Inferior parietal cortex (tissue), 1 donor: ENCODE measurements around the gene MTM1.
A peak's percentile ranks its signal among the peaks of the same experiment; 100 is the strongest.

Experiments used
- DNase-seq: peaks from one replicate; pipeline ENCODE4 v3.0.0-alpha.2; 2016; ENCODE audit errors: extremely low spot score

MTM1 gene

GRCh38 chrX:150548684-150549083 is 19.7 kb upstream of the MTM1 start:
- no peak for DNase-seq

DNA sequence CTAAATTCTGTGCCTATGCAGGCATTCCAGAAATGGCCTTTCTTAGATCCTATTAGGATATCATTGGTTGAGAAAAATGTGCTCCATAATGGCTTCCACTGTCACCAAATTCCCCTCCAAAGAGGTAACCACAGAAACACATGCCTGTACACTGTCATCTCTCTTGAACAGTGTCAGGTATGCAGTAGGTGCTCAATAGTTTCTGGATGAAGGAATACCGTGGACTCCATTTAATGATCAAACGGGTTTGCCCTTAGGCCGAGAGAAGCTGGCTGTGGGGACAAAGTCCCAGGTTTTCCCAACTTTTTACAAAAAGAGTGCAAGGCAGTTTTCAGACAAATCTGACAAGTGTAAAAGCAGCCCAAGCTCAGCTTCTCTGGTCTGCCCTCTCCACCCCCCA is 16.5 kb upstream of the MTM1 start:
- no peak for DNase-seq

DNA sequence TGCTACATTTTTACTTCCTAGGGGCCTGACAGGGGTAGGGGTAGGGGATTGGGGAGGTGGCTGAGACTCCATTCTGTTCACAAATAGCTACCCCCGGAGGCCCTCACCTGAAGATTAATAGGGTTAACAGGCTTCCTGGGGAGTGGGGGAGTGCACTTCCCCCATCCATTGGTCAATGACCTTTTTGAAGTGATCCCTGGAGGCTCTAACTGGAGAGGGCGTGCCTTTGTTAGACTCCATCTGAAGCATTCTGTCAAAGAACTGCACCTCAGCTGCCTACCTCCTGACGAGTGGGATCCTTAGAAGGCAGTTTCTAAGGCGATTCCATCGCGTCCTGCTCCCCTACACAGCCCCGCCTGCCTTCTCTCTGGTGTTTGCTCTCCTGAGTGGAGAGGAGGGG is 10.0 kb upstream of the MTM1 start:
- DNase-seq, result no peak

- no peak for DNase-seq
Measured at GRCh38 chrX:150564838-150565237, 3.6 kb upstream of the MTM1 start.

DNA sequence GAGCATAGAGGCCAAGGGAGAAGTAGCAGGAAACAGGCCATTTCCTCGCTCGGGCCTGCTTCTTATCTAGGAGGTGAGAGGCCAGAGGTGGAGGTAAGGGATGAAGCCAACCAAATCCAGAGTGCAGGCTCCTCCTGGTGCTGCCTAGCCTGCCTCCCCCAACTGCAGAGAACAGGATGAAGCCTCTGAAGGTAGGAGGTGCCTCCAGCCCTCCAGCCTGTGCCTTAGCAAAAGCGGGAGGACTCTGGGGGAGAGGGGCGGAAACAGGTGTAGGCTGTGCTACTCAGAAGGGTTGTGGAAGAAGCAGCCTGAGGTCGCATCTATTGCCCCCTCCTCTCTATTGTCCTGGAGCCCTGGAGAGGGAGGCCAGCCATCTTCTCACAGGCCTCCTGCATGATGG is 2.9 kb upstream of the MTM1 start:
- no peak for DNase-seq

DNA sequence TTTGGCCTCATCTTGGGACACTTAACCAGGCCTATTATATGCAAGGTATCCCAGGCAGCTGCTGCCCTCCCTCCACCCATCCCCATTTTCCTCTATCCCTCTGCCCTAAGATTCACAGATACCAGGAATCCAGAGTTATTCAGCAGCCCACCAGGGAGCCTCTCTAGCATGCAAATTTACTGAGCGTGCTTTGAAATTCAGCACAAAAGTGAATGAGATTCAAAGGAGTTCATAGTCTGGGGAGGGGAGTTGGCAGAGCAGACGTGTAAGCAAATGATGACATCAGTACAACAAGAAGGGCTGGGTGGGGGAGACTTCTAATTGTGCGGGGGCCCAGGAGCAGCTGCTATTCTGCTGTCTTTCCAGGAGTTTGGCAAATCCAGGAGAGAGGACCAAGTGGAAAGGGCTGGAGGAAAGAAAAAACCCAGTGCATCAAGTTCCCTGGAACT is 1.7 kb upstream of the MTM1 start:
- no peak for DNase-seq

DNA sequence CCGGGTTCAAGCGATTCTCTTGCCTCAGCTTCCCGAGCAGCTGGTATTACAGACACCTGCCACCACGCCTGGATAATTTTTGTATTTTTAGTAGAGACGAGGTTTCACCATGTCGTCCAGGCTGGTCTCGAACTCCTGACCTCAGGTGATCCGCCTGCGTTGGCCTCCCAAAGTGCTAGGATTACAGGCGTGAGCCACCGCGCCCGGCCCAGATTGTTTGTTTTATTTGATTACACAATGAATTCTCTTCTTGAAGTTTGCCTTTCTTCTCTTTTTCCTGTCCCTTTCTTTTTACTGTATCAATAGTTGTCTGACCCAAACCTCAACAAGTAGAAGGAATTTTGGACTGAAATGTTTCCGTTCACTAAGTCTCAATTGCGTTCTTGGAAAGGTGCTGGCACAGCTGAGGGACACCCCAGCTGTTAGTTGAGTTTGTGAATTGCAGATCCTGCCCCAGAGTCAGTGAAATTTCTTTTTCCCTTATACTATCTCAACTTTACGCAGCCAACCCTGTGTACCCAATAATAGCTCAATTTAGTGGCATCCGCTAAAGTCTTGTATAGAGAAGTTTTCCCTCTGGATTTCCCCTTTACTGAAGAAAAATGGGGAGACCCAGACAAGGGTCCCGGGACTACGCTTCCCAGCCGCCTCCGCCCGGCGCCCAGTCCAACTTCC is 639 bp upstream of the MTM1 start:
- no peak for DNase-seq

DNA sequence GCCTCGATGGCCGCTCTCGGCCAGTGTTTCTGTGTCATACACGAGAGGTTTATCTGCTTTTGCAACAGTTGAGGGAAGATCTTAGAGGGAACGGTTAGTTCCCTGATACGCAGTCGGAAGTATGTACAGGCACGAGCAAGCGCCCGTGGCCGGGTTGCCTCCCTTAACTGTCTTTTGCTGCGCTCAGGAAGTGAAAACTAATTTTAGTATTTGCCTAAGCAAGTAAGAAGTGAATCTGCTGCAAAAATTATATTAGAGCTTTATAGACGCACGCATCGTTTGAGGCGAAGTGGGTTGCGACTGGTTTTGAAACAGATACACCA is 695 bp downstream of the MTM1 start:
- peak; percentile 14 for DNase-seq

- DNase-seq, result no peak
Measured at GRCh38 chrX:150570512-150570911, 2.1 kb downstream of the MTM1 start.

DNA sequence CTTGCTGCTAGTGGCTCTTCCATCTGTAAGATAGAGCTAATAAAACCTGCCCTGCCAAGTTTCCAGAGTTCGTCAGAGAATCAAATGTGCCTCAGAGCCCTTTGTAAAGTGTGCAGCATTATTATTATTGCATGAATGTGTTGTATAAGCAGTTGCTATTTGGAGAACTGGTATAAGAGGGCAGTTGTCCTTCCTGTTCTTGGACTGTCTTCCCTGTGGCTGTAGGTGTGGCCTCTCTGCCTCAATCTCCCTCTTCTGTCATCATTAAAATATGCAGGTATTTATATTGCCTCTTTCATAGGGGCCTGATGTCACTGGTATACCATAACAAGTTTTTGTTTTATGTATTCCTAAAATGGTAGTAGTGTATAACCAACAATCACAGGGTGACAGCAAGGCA is 3.8 kb downstream of the MTM1 start:
- DNase-seq, result no peak

DNA sequence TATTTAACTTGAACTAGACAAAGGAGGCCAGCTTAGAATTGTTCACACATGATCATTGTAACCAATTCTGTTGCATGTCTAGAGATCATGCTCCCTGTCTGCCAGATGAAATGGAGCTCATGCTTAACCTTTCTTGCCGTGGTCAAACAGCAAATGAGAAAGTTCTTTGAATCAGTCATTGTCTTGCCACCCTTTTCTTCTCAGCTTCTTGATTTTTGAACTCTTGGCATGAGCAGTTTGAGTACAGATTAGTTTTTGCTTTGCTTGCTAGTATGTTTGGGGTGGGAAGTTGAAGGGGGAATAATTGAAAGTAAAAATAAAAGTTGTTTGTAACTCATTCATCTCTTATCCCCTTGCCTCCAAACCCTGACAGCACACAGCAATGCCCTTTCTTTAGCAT is 4.7 kb downstream of the MTM1 start:
- DNase-seq, result no peak

DNA sequence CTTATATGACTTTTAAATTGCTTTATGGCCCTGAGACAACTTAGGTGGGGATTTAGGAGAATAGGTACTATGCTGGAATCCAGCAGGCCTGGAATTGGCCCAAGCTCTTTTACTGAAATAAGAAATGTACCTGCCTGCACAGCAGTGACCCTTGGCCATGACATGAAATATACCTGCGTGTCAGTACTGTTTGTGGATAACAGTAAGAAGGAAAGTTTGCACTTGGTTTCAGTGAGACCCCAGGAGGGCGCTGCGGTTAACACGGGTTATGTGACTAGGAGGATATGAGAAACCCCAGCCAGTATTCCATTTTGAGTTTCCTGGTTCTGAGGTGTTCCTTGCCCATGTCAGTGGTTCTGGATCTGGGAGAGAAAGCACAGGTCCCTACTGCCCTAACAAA is 5.3 kb downstream of the MTM1 start:
- no peak for DNase-seq

GRCh38 chrX:150574559-150575418 is 6.4 kb downstream of the MTM1 start:
- no peak for DNase-seq

DNA sequence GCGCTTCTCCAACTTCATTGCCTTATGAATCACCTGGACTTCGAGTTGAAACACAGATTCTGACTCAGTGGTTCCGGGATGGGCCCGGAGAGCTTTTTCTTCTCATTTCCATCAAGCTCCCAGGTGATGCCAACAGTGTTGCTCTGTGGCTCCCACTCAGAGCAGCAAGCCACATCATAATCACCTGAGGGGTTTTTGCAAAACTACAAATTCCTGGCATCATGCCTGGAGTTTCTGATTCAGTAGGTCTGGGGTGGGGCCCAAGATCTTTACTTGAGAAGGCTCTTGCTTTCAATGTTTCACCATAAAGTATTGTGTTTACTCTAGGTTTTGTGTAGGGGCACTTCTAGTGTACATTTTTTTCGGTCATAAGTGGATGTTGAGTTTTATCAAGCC is 7.0 kb downstream of the MTM1 start:
- DNase-seq, result no peak

GRCh38 chrX:150577174-150577573 is 8.8 kb downstream of the MTM1 start:
- DNase-seq, result no peak

- no peak for DNase-seq
Measured at GRCh38 chrX:150581093-150581775, 12.8 kb downstream of the MTM1 start.

DNA sequence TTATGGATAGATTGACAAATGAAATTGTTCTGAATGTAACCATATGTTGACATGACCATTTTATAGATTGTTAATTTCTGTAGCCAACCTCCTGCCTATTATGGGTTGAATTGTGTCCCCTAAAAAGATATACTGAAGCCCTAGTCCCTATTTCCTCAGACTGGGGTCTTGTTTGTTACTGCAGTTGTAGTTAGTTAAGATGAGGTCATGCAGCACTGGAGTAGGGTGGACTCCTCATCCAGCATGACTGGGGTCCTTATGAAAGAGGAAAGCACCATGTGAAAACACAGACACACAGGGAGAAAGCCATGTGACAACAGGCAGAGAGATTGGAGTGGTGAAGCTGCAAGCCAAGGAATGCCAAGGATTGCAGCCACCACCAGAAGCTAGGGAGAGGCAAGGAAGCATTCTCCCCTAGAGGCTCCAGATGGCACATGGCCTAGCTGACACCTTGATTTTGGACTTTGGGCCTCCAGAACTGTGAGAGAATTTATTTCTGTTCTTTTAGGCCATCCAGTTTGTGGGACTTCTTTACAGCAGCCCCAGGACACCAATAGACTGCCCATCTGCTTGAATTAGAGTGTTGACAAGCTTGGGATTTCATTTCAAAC is 14.0 kb downstream of the MTM1 start:
- no peak for DNase-seq

- peak; percentile 20 for DNase-seq
Measured at GRCh38 chrX:150587585-150588503, 19.4 kb downstream of the MTM1 start.

GRCh38 chrX:150594584-150594983 is 26.2 kb downstream of the MTM1 start:
- DNase-seq, result no peak

- DNase-seq, result no peak
Measured at GRCh38 chrX:150599226-150599625, 30.8 kb downstream of the MTM1 start.

DNA sequence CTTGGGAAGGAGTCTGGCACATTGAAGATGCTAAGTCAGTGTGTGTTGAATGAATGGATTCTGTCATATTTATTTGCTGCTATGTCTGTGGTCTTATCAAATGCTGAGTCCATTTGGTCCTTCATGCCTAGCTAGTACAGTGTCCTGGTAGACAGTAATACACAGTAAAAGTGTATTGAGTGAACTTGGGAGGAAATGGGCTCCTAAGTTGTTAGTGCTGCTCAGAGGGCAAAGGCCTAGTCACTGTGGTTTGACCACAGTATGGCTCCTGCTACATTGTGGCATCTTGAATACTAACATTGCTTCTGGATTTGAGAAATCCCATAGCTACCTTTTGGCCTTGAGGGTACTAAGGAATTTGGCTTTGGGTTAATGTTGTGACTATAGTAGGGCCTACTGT is 33.9 kb downstream of the MTM1 start:
- no peak for DNase-seq
